ENCODE measurements around the gene KLF15.

The KLF15 gene

GRCh38 chr3:126357295-126358037 is at the start of gene KLF15:
Gene KLF15 (minus strand): TSS chr3:126357408. CDS start chr3:126352922, 4,486 bp downstream.
- no peak for TF ChIP-seq ZNF274 (IDR thresholded peaks at IDR 0.05; ENCODE audit: low read depth, low read length)
- H3K4me3 ChIP-seq (ENCODE audit: low read length), result peak within 1 kb of the TSS; percentile 54; the same call in 1 of the 2 replicates

DNA sequence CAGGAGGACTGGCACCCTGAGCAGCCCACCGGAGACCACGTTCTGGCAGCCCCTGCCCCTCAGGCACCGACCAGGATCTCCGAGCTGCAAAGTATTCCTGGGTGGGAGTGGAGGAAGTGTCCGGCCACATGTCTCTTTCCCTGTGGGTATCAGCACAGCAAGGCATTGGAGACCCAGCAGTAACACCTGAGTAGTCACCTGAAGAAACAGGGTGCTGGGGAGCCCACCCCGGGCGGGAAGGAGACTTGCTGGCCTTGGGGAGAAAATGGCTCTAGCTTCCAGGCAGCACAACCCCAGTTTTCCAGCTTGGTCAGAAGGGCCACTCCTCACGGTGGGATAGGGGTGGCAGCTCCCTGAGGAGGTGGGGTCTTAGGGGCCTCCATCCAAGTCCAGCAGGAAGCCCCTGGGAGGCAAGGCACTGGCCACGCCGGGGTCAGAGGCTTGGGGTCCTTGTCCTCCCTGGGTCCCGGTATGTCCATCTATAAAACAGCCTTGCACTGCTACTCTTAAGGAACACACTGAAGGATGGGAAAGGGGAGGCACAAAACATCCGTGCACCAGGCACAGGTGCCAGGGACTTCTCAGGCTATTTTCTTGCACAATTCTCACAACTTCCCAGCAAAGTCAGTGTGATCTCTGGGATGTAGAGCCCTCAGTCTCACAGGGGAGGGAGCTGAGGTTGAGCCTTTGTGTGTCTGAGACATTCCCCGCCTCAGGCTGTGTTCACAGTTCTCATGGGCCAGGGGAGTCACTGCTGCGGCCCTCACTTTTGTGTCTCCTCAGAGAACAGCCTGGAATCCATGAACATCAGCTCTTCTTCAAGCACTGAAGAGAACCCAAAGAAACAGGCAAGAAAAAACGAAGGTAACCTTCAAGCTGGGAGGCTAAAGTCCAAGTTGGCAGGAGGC is 49.4 kb upstream of the KLF15 start:
- no peak overlapping the region for H3K4me3 ChIP-seq (ENCODE audit: low read length)

GRCh38 chr3:126402666-126403302 is 45.6 kb upstream of the KLF15 start:
- TF ChIP-seq ZNF274 (IDR thresholded peaks at IDR 0.05; ENCODE audit: low read depth, low read length), result no peak
- H3K4me3 ChIP-seq (ENCODE audit: low read length), result no peak overlapping the region

More for the DNA sequence above, 49.4 kb upstream of the KLF15 start:
- TF ChIP-seq ZNF274 (IDR thresholded peaks at IDR 0.05; ENCODE audit: low read depth, low read length), result no peak

DNA sequence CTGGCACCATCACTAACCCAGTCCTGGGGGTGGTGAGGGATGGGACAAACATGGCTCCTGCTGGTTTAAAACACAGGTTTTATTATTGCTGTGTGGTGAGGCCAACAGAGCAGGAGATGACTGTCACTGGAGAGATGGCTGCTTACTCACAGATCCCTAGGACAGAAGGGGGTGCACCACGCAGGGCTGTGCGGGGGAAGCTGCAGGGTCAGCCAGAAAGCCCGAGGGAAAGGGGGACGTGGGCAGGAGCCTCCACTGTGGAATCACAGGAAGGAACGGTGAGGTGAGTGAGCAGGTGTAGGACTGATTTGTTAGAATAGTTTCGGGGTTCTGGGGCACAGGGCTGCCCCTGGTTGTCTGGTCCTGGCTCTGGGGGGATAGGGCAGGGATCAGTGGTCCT is 45.0 kb upstream of the KLF15 start:
- no peak for TF ChIP-seq ZNF274 (IDR thresholded peaks at IDR 0.05; ENCODE audit: low read depth, low read length)
- no peak overlapping the region for H3K4me3 ChIP-seq (ENCODE audit: low read length)

GRCh38 chr3:126401611-126402160 is 44.5 kb upstream of the KLF15 start:
- H3K4me3 ChIP-seq (ENCODE audit: low read length), result no peak overlapping the region
- no peak for TF ChIP-seq ZNF274 (IDR thresholded peaks at IDR 0.05; ENCODE audit: low read depth, low read length)

- TF ChIP-seq ZNF274 (IDR thresholded peaks at IDR 0.05; ENCODE audit: low read depth, low read length), result no peak
- no peak overlapping the region for H3K4me3 ChIP-seq (ENCODE audit: low read length)
Observed at GRCh38 chr3:126399756-126400155, 42.5 kb upstream of the KLF15 start.

GRCh38 chr3:126399351-126399735 is 42.1 kb upstream of the KLF15 start:
- no peak overlapping the region for H3K4me3 ChIP-seq (ENCODE audit: low read length)
- no peak for TF ChIP-seq ZNF274 (IDR thresholded peaks at IDR 0.05; ENCODE audit: low read depth, low read length)

DNA sequence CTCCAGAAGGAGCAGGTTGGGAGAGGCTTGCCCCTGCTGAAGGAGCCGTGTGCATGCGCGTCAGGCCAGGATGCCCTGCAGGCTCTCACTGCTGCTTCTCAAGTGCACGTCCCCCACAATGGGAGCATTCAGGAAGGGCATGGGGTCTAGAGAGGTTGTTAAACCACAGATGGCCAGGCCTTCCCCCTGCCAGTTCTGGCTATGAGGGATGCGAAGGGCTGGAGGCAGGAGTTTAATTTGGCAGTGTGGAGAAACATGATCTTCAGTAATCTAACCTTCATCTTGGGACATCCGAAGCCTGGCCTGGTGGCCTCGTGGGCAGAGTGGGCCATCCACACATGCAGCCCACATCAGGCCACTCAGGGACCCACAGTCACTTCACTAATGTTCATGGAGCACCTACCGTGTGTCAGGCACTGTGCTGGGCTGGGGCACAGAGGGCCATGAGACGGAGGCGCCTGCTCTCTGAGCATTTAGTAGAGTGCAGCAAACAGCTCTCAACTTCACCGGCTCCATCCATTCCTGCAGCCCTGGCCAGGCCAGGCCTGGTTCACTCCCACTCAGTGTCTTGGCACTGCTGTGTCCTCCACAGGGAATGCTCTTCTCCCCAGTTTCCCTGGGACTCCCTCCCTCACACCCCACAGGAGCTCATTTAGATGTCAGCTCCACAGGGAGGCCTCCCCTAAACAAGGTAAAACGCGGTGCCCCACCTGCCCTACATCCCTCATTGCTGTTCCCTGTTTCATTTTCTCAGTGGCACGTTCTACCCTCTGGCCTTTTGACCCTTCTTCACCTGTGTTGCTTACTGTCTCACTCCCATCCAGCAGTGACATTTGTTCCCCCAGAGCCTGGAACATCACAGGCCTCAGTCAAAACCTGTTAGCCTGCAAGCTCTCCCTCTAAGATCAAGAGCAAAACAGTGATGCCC is 41.5 kb upstream of the KLF15 start:
- no peak for TF ChIP-seq ZNF274 (IDR thresholded peaks at IDR 0.05; ENCODE audit: low read depth, low read length)
- no peak overlapping the region for H3K4me3 ChIP-seq (ENCODE audit: low read length)

DNA sequence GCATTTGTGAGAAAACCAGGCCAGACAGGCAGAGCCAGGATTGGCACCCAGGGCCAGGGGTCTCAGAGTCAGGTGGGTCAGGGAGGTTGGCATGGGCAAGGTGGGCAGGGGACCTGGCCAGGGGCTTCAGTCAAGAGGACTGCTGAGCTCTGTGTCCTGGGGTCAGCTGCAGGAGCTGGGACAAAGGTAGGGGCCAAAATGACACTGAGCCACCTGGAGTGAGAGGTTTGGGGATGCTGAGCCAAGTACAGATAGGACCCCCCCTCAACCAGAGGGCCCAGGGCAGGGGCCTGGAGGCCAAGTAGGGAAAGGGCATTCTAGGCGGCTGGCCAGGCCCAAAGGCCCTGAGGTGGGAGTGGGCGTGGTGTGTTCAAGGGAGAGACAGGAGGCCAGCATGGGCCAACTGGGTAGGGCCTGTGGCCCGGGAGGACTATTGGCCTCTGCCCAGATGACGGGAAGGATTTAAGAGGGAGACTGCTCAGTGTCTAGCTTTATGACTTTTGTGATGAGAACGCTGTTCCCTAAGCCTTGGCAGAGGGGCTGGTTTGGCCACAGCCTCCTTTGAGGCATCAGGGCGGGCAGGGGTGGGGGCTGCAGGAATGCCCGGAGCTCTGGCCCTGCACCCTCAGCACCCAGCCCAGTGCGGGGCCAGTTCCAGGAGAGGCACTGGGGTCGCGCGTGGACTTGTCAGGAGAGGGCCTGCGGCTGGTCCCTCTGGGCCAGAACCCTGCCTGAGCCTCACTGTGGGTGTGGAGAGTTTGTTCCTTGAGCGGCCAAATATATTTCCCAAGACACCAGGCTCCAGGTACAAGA is 40.6 kb upstream of the KLF15 start:
- no peak for TF ChIP-seq ZNF274 (IDR thresholded peaks at IDR 0.05; ENCODE audit: low read depth, low read length)
- no peak overlapping the region for H3K4me3 ChIP-seq (ENCODE audit: low read length)

DNA sequence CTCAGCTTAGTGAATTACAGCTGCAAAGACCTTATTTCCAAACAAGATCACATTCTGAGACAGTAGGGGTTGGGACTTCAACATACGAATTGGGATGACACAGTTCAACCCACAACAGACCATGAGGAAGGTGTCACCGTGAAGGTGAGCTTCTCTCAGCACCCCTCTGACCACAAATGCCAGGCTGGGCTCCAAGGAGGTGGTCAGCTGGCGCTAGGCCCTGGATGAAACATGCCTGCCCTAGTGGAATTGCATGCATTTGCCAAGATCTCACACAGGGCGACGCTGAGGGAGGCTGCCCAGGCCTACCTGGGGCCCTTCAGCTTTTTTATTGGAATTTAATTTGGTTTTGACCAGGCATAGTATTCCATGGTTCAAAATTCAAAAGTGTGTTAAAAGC is 39.3 kb upstream of the KLF15 start:
- no peak overlapping the region for H3K4me3 ChIP-seq (ENCODE audit: low read length)
- no peak for TF ChIP-seq ZNF274 (IDR thresholded peaks at IDR 0.05; ENCODE audit: low read depth, low read length)

- TF ChIP-seq ZNF274 (IDR thresholded peaks at IDR 0.05; ENCODE audit: low read depth, low read length), result no peak
- H3K4me3 ChIP-seq (ENCODE audit: low read length), result no peak overlapping the region
Observed at GRCh38 chr3:126395846-126396513, 38.8 kb upstream of the KLF15 start.

DNA sequence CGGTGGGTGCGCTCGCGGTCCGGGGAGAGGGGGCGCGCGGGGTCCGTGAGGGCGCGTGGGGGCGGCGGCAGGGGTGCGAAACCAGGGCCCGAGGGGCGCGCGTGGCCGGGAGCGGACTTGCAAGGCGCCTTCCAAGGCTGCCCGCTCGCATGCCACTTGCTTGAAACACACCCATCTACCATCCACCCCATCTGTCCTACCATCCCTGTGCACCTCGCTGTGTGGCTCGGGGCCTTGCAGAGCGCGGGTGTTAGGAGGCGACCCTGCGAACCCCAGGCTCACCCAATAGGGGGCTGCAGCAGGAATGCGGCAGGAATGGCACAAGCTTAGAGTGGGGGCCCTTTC is 37.7 kb upstream of the KLF15 start:
- no peak for TF ChIP-seq ZNF274 (IDR thresholded peaks at IDR 0.05; ENCODE audit: low read depth, low read length)
- no peak overlapping the region for H3K4me3 ChIP-seq (ENCODE audit: low read length)
